ENCODE measurements around the gene GPR148. TPM values are rescaled to one million over a fixed set of nuclear protein-coding genes. Genes with fewer than 3 reads are reported as not detected.

The GPR148 gene
- total and polyA plus RNA-seq, 2 of the 4 experiments (the other 2 are of a cell fraction) = not detected

GRCh38 chr2:130760754-130761751, 32.2 kb downstream of the GPR148 start:
- Histone ChIP-seq H4K91ac (ENCODE audit: insufficient read depth, low read depth, low read length) (no peak overlapping the region), H3K4me2 (ENCODE audit: low read depth, low read length) (no peak overlapping the region), H2AK5ac (ENCODE audit: low read depth, low read length) (no peak overlapping the region), H2BK15ac (ENCODE audit: low read depth, low read length) (no peak overlapping the region), H3K4me1 (ENCODE audit: control insufficient read depth, insufficient read depth, low read length) (peaks cover 2% of the 10 kb centered on the region; the same call in 1 of the 2 replicates), H3K56ac (ENCODE audit: extremely low read depth, insufficient read depth, low read length) (no peak overlapping the region), H3K9me3 (ENCODE audit: control insufficient read depth, insufficient read depth, low read length) (no peaks in the 10 kb centered on the region; the same call in 1 of the 2 replicates), H3K4me3 (ENCODE audit: insufficient read depth, low read depth, low read length) (no peak overlapping the region), H2BK5ac (ENCODE audit: low read depth, low read length, poor library complexity, severe bottlenecking) (no peak overlapping the region), H4K5ac (ENCODE audit: low read depth, low read length) (no peak overlapping the region), H3K9me1 (ENCODE audit: insufficient read depth, low read length) (no peaks in the 10 kb centered on the region), H3K36me3 (ENCODE audit: control insufficient read depth, insufficient read depth, low read length) (no peaks in the 10 kb centered on the region), H3K4ac (ENCODE audit: low read depth, low read length) (no peak overlapping the region), H3K27ac (ENCODE audit: insufficient read depth, low read length) (no peak overlapping the region), H3K23ac (ENCODE audit: low read depth, low read length) (no peak overlapping the region), H3K18ac (ENCODE audit: low read depth, low read length) (no peak overlapping the region), H4K8ac (ENCODE audit: low read depth in 2 of 2, low read length in 2 of 2) (no peak overlapping the region), H2BK120ac (ENCODE audit: low read depth, low read length) (no peak overlapping the region), H4K20me1 (ENCODE audit: insufficient read depth, low read length) (no peaks in the 10 kb centered on the region), H3K27me3 (ENCODE audit: control insufficient read depth, insufficient read depth, low read length) (peaks cover 1% of the 10 kb centered on the region; the same call in 1 of the 2 replicates), H2AFZ (replicated peaks; ENCODE audit: low read length, poor library complexity) (no peak overlapping the region), H3K9ac (ENCODE audit: low read depth, low read length) (no peak overlapping the region), H3K14ac (replicated peaks; ENCODE audit: low read depth, low read length) (no peak overlapping the region), H2BK20ac (ENCODE audit: low read depth, low read length) (no peak overlapping the region), H3K79me1 (ENCODE audit: low read depth in 1 of 2, low read length in 2 of 2) (no peaks in the 10 kb centered on the region), H2AK9ac (replicated peaks; ENCODE audit: low read depth, low read length, poor library complexity) (no peak overlapping the region)
- 44% methylated on average over 6 of the region's 14 CpGs; no CpG with 5 or more reads in 1 of the 2 experiments for WGBS, 2 experiments (ENCODE audit: extremely low coverage in 2 of 2, insufficient read length in 1 of 2)
- BruUV-seq (replicated peaks) = no TSS peak
- ATAC-seq (ENCODE audit: low read depth) = no peak
- dilution Hi-C loops (cut with HindIII; ENCODE audit: low sequenced_read_pairs, unreplicated experiment) = no loop called here
- ChIA-PET POLR2A (ENCODE audit: unreplicated experiment) (no interaction called here), CTCF (no interaction called here)
- DNase-seq = no peak
- no peak for TF ChIP-seq RFX5 (IDR thresholded peaks at IDR 0.05; ENCODE audit: low read depth, low read length)
- intact Hi-C loops (cut with micrococcal nuclease) = no loop called here
- in situ Hi-C loops (cut with MboI; ENCODE audit: low sequenced_read_pairs) = no loop called here

Measured in IMR-90 (cell line).